H1 (cell line): Measurements from ENCODE around the gene ZC3H7B. TPM values are rescaled to one million over a fixed set of nuclear protein-coding genes. Genes with fewer than 3 reads are reported as not detected.

Experiments used
- CTCF ChIA-PET: fragments of 300-600 bp; sonication (Branson Sonifier 250); formaldehyde crosslinking; loops from one replicate; lab custom pipeline; 2021; ENCODE audit not compliant: partially characterized antibody; lab: Charles Lee
- POLR2A ChIA-PET: fragments of 300-600 bp; sonication (Branson Sonifier 250); formaldehyde crosslinking; loops from one replicate; lab custom pipeline; 2021; ENCODE audit warnings: inconsistent platforms; ENCODE audit not compliant: partially characterized antibody; lab: Charles Lee
- DNase-seq, 2 experiments: peaks; one replicate each; pipeline versions ENCODE4 v3.0.0 to v3.0.0-alpha.2; 2010 to 2022; ENCODE audit warnings: low spot score in 2 of 2, low read depth in 1 of 2, mixed read lengths in 1 of 2
- FAIRE-seq: peaks from 2 replicates; lab custom pipeline; 2011; peaks lifted over from hg19 to GRCh38; lab: Jason Lieb, UNC
- H2AFZ ChIP-seq: 2 replicates; pipeline ENCODE4 v1.8.1; 2012; ENCODE audit warnings: low read length, inconsistent platforms
- H2AK5ac ChIP-seq: 2 replicates; pipeline ENCODE4 v1.6.1; 2013; ENCODE audit warnings: low read depth, low read length
- H2BK120ac ChIP-seq: replicated peaks from 2 replicates; pipeline ENCODE3; 2013; ENCODE audit warnings: low read depth, low read length, inconsistent platforms
- H2BK12ac ChIP-seq: 2 replicates; pipeline ENCODE4 v1.6.1; 2013; ENCODE audit warnings: low read depth, low read length
- H2BK15ac ChIP-seq: 2 replicates; pipeline ENCODE4 v1.6.1; 2013; ENCODE audit warnings: low read length
- H2BK20ac ChIP-seq: 2 replicates; pipeline ENCODE4 v1.6.1; 2013; ENCODE audit warnings: low read length
- H2BK5ac ChIP-seq: 2 replicates; pipeline ENCODE4 v1.6.1; 2013; ENCODE audit warnings: low read depth, low read length
- H3K14ac ChIP-seq: 2 replicates; pipeline ENCODE4 v1.6.1; 2013; ENCODE audit warnings: inconsistent platforms; ENCODE audit not compliant: insufficient read length
- H3K18ac ChIP-seq: 2 replicates; pipeline ENCODE4 v1.6.1; 2013; ENCODE audit warnings: low read length; ENCODE audit errors: extremely low read depth
- H3K23ac ChIP-seq: 2 replicates; pipeline ENCODE4 v1.6.1; 2013; ENCODE audit warnings: inconsistent platforms; ENCODE audit not compliant: insufficient read length
- H3K23me2 ChIP-seq: 2 replicates; pipeline ENCODE4 v1.6.1; 2013; ENCODE audit warnings: low read depth, low read length
- H3K27ac ChIP-seq: 2 replicates; pipeline ENCODE4 v1.6.1; 2011; ENCODE audit warnings: low read depth, low read length, inconsistent platforms
- H3K27me3 ChIP-seq, 4 experiments: replicated peaks in 1 of 4; 1 replicate in 1 of 4; 2 replicates in 3 of 4; pipeline versions ENCODE4 v1.6.1 to v1.8.1; 2011 to 2013; ENCODE audit warnings: low read length in 3 of 4, mild to moderate bottlenecking in 3 of 4, inconsistent platforms in 2 of 4, mixed read lengths in 2 of 4, moderate library complexity in 1 of 4; ENCODE audit not compliant: control insufficient read depth in 3 of 4, insufficient read depth in 3 of 4; ENCODE audit errors: extremely low read depth in 1 of 4
- H3K36me3 ChIP-seq, 4 experiments: 2 replicates each; pipeline versions ENCODE4 v1.6.1 to v1.8.1; 2011 to 2013; ENCODE audit warnings: mild to moderate bottlenecking in 4 of 4, low read length in 3 of 4, moderate library complexity in 2 of 4, control low read depth in 1 of 4, inconsistent platforms in 1 of 4; ENCODE audit not compliant: insufficient read depth in 4 of 4, control insufficient read depth in 2 of 4
- H3K4ac ChIP-seq: replicated peaks from 2 replicates; pipeline ENCODE3; 2013; ENCODE audit warnings: low read length, low read depth, mixed read lengths, inconsistent platforms; ENCODE audit not compliant: insufficient read length
- H3K4me1 ChIP-seq, 4 experiments: replicated peaks in 1 of 4; 1 replicate in 1 of 4; 2 replicates in 3 of 4; pipeline versions ENCODE4 v1.6.1 to v1.8.1; 2011 to 2013; ENCODE audit warnings: low read length in 3 of 4, inconsistent platforms in 2 of 4, mixed read lengths in 1 of 4; ENCODE audit not compliant: insufficient read depth in 4 of 4, control insufficient read depth in 3 of 4
- H3K4me2 ChIP-seq, 2 experiments: 2 replicates each; pipeline versions ENCODE4 v1.6.1 to v1.8.1; 2011 to 2013; ENCODE audit warnings: low read depth in 2 of 2, low read length in 2 of 2, control low read depth in 1 of 2, inconsistent platforms in 1 of 2, mild to moderate bottlenecking in 1 of 2; ENCODE audit not compliant: insufficient read depth in 1 of 2
- H3K4me3 ChIP-seq, 4 experiments: fragments of 200-600, 300-600 bp in 1 of 4; sonication (generic), shearing (Covaris generic), sonication (Bioruptor Twin) in 1 of 4; 2 replicates each; pipeline versions ENCODE4 v1.5.1 to v1.8.1; 2011 to 2016; ENCODE audit warnings: low read length in 4 of 4, low read depth in 3 of 4, control low read depth in 2 of 4, inconsistent platforms in 2 of 4, mild to moderate bottlenecking in 2 of 4, mixed read lengths in 1 of 4, moderate library complexity in 1 of 4; ENCODE audit not compliant: insufficient read depth in 2 of 4; ENCODE audit errors: extremely low read depth in 1 of 4
- H3K56ac ChIP-seq: replicated peaks from 2 replicates; pipeline ENCODE3; 2013; ENCODE audit warnings: low read depth, mild to moderate bottlenecking, mixed read lengths, low read length, inconsistent platforms; ENCODE audit not compliant: insufficient read length
- H3K79me1 ChIP-seq: 2 replicates; pipeline ENCODE4 v1.6.1; 2013; ENCODE audit warnings: low read depth, low read length, control low read depth
- H3K79me2 ChIP-seq, 2 experiments: 2 replicates each; pipeline versions ENCODE4 v1.6.1 to v1.8.1; 2012 to 2013; ENCODE audit warnings: low read length in 2 of 2, mild to moderate bottlenecking in 2 of 2, inconsistent platforms in 1 of 2; ENCODE audit not compliant: insufficient read depth in 2 of 2, control insufficient read depth in 1 of 2
- H3K9ac ChIP-seq, 4 experiments: replicated peaks in 1 of 4; 1 replicate in 1 of 4; 2 replicates in 3 of 4; pipeline versions ENCODE4 v1.6.1 to v1.8.1; 2011 to 2013; ENCODE audit warnings: low read depth in 3 of 4, low read length in 3 of 4, control low read depth in 2 of 4, mild to moderate bottlenecking in 2 of 4, moderate library complexity in 2 of 4, inconsistent platforms in 1 of 4; ENCODE audit errors: extremely low read depth in 1 of 4
- H3K9me3 ChIP-seq, 2 experiments: 2 replicates each; pipeline versions ENCODE4 v1.6.1 to v1.8.1; 2012 to 2013; ENCODE audit warnings: mild to moderate bottlenecking in 2 of 2, moderate library complexity in 2 of 2, control low read depth in 1 of 2, inconsistent platforms in 1 of 2, low read depth in 1 of 2, low read length in 1 of 2, mixed read lengths in 1 of 2; ENCODE audit not compliant: insufficient read depth in 2 of 2
- H4K20me1 ChIP-seq, 2 experiments: replicated peaks in 1 of 2; 2 replicates each; pipeline versions ENCODE3 to v1.8.1; 2011 to 2013; ENCODE audit warnings: inconsistent platforms in 2 of 2, low read length in 2 of 2, mild to moderate bottlenecking in 1 of 2; ENCODE audit not compliant: insufficient read depth in 2 of 2, control insufficient read depth in 1 of 2
- H4K5ac ChIP-seq: 2 replicates; pipeline ENCODE4 v1.6.1; 2013; ENCODE audit warnings: low read length, low read depth, mixed read lengths, inconsistent platforms; ENCODE audit not compliant: insufficient read length
- H4K8ac ChIP-seq: 2 replicates; pipeline ENCODE4 v1.8.0; 2013; ENCODE audit warnings: mild to moderate bottlenecking, moderate library complexity, low read length, inconsistent platforms; ENCODE audit not compliant: insufficient read depth; ENCODE audit errors: extremely low read depth
- H4K91ac ChIP-seq: replicated peaks from 2 replicates; pipeline ENCODE3; 2013; ENCODE audit warnings: low read length, mixed read lengths, inconsistent platforms; ENCODE audit not compliant: insufficient read length
- WGBS, 2 experiments: shearing (Covaris generic) in 1 of 2; methylation state at CpG; one replicate each; pipeline versions ENCODE4 v1.1.6 to v1.1.7; 2013 to 2015; ENCODE audit warnings: low lambda C conversion rate in 2 of 2, mixed read lengths in 2 of 2, inconsistent platforms in 1 of 2, low coverage in 1 of 2, missing lambda C conversion rate in 1 of 2; ENCODE audit not compliant: insufficient replicate concordance in 2 of 2, insufficient coverage in 1 of 2, insufficient read length in 1 of 2; ENCODE audit errors: extremely low coverage in 1 of 2, missing lambda C conversion rate in 1 of 2; 5-methylcytosine and 5-hydroxymethylcytosine counted together
- polyA plus RNA-seq, 7 experiments: library from polyadenylated mRNA; depleted of rRNA in 3 of 7; stranded (reverse) in 5 of 7; unstranded in 2 of 7; fragments of >200 nt in 5 of 7; fragments of 200-250 nt in 2 of 7; gene quantifications; 1 replicate in 5 of 7; 2 replicates in 1 of 7; 4 replicates in 1 of 7; pipeline versions ENCODE4 v1.2.1 to v1.2.3, GENCODE V29; 2011 to 2013; ENCODE audit warnings: missing spikeins in 2 of 7, mixed read lengths in 2 of 7
- total RNA-seq: library from RNA; stranded (reverse); fragmentation: NEBNext Ultra II Directional; extraction: Animal tissue kit (Norgen Biotek cat#: 25700); gene quantifications from 2 replicates; pipeline ENCODE4 v1.2.1, GENCODE V29; 2021

ZC3H7B gene
- total and polyA plus RNA-seq, 2 of the 8 experiments (the other 6 are each of a cell fraction or from before 2014, with no cell fraction given) = 35.5 to 78.6 TPM

DNA sequence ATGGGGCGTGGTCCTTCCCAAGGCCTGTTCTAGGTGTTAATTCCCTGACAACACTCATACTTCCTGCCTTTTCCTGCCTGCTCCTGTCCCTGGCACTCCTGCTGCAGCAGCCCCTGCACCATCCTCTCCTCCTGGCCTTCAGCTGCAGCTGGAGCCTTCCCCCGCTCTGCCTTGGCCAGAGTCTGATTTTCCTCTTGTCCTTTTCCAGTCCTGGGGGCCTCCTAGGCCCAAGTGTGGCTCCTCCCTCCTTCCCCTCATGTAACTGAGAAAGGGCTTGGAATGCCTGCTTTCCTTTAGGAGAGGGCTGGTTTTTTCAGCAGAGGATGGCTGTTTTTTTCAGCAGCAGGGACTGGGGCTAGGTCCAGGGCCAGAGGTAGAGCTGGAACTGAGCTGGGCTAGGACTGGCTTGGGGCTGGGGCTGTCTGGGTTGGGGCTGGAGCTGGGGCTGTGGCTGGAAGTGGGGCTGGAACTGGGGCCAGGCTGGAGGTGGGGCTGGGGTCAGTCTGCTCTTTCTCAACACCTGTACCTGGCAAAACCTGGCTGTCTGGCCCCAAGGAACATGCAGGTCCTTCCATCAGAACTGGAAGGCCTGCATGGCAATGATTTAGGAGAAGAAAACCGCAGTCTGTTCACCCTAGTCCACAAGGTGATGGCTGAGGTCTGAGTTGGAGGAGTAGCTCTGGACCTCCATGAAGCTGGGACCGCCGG, 23.6 kb downstream of the ZC3H7B start:
- no peak overlapping the region for H2AFZ ChIP-seq
- ChIA-PET POLR2A (interaction anchor here (0.7 to 4.0 kb wide), 2 partner anchors 10 to 17 kb away, joined by 3 to 16 read pairs; no protein-coding TSS in a partner anchor), CTCF (interaction anchor here (0.6 kb wide), 1 partner anchor 53 kb away, joined by 3 read pairs; no protein-coding TSS in a partner anchor)
- no peak overlapping the region for H3K14ac ChIP-seq
- H2BK15ac ChIP-seq = no peak overlapping the region
- no peak overlapping the region for H2BK5ac ChIP-seq
- DNase-seq (no peak), FAIRE-seq (no peak)
- H2AK5ac ChIP-seq = no peak overlapping the region
- WGBS, 2 experiments = 94% methylated on average over 5 of the region's 5 CpGs; no CpG with 5 or more reads in 1 of the 2 experiments
- peaks cover 4 to 9% of the 10 kb centered on the region in 2 experiments for H4K20me1 ChIP-seq
- peaks cover 7% of the 10 kb centered on the region for H3K79me1 ChIP-seq
- no peaks in the 10 kb centered on the region for H3K9me3 ChIP-seq
- H3K27me3 ChIP-seq = no peaks in the 10 kb centered on the region
- peaks cover 14 to 38% (median 27%) of the 10 kb centered on the region in 4 experiments for H3K36me3 ChIP-seq
- H3K4ac ChIP-seq = no peak overlapping the region
- H3K4me1 ChIP-seq = no peaks in the 10 kb centered on the region
- H3K9ac ChIP-seq = peak overlapping the region in 1 of 4 experiments; percentile 13; a peak in 1 of 7 replicates
- H2BK12ac ChIP-seq = no peak overlapping the region
- H3K23me2 ChIP-seq = no peaks in the 10 kb centered on the region
- H4K5ac ChIP-seq = no peak overlapping the region
- H3K79me2 ChIP-seq = no peaks in the 10 kb centered on the region
- H3K27ac ChIP-seq = no peak overlapping the region
- no peak overlapping the region for H3K23ac ChIP-seq
- no peak overlapping the region for H3K4me2 ChIP-seq
- no peak overlapping the region for H3K4me3 ChIP-seq
- no peak overlapping the region for H3K18ac ChIP-seq
- no peak overlapping the region for H4K8ac ChIP-seq
- H2BK120ac ChIP-seq = no peak overlapping the region
- H3K56ac ChIP-seq = no peak overlapping the region
- H4K91ac ChIP-seq = no peak overlapping the region
- no peak overlapping the region for H2BK20ac ChIP-seq
